Measurements from ENCODE around the gene CFAP52. TPM values are rescaled to one million over a fixed set of nuclear protein-coding genes. Genes with fewer than 3 reads are reported as not detected.

CFAP52 gene
- total and polyA plus RNA-seq, 2 of the 13 experiments (the other 11 are each of a cell fraction or from before 2014, with no cell fraction given): not detected

GRCh38 chr17:9575381-9576101, 901 bp upstream of the CFAP52 start, which contains the start of gene STX8 (continued):
- TF ChIP-seq HNF4G (IDR thresholded peaks at IDR 0.05; ENCODE audit: borderline replicate concordance, low read depth, low read length): no peak
- no peak for TF ChIP-seq HNF4G (CRISPR knock-in tag; IDR thresholded peaks at IDR 0.05; ENCODE audit: borderline replicate concordance, low read depth)
- peak; percentile 50 for TF ChIP-seq MXD3 (CRISPR knock-in tag; IDR thresholded peaks at IDR 0.05)
- TF ChIP-seq ZNF17 (CRISPR knock-in tag; IDR thresholded peaks at IDR 0.05): no peak
- TF ChIP-seq TAF15 (IDR thresholded peaks at IDR 0.05; ENCODE audit: low read depth, low read length, poor library complexity, severe bottlenecking): no peak
- no peak for TF ChIP-seq BCLAF1 (IDR thresholded peaks at IDR 0.05)
- TF ChIP-seq IKZF5 (CRISPR knock-in tag; IDR thresholded peaks at IDR 0.05): peak; percentile 54
- TF ChIP-seq ZNF251 (CRISPR knock-in tag; IDR thresholded peaks at IDR 0.05): no peak
- peak; percentile 100 for TF ChIP-seq TFAP4 (IDR thresholded peaks at IDR 0.05; ENCODE audit: borderline replicate concordance, low read depth)
- no peak for TF ChIP-seq TIGD3 (CRISPR knock-in tag; IDR thresholded peaks at IDR 0.05; ENCODE audit: borderline replicate concordance)
- no peak; the same call in 1 of the 2 replicates for TF ChIP-seq ZNF225 (CRISPR knock-in tag; IDR thresholded peaks at IDR 0.05)
- TF ChIP-seq ZNF556 (CRISPR knock-in tag; IDR thresholded peaks at IDR 0.05; ENCODE audit: borderline replicate concordance): no peak
- no peak for TF ChIP-seq ZBTB1 (CRISPR knock-in tag; IDR thresholded peaks at IDR 0.05; ENCODE audit: borderline replicate concordance)
- no peak for TF ChIP-seq ATRX (CRISPR knock-in tag; IDR thresholded peaks at IDR 0.05; ENCODE audit: borderline replicate concordance)
- no peak for TF ChIP-seq ZNF577 (CRISPR knock-in tag; IDR thresholded peaks at IDR 0.05; ENCODE audit: borderline replicate concordance, low read depth)
- no peak for TF ChIP-seq ZBTB8A (CRISPR knock-in tag; IDR thresholded peaks at IDR 0.05; ENCODE audit: borderline replicate concordance, low read depth)
- no peak for TF ChIP-seq GPBP1L1 (CRISPR knock-in tag; IDR thresholded peaks at IDR 0.05)
- TF ChIP-seq KDM1A (CRISPR knock-in tag; IDR thresholded peaks at IDR 0.05): no peak
- TF ChIP-seq SP140L (CRISPR knock-in tag; IDR thresholded peaks at IDR 0.05; ENCODE audit: borderline replicate concordance): no peak
- TF ChIP-seq ZNF33A (CRISPR knock-in tag; IDR thresholded peaks at IDR 0.05; ENCODE audit: borderline replicate concordance): peak; percentile 76; the same call in 1 of the 2 replicates
